ENCODE measurements around the gene ZSWIM3. TPM values are rescaled to one million over a fixed set of nuclear protein-coding genes. Genes with fewer than 3 reads are reported as not detected.

Gene ZSWIM3
- total and polyA plus RNA-seq, 2 of the 13 experiments (the other 11 are each of a cell fraction or from before 2014, with no cell fraction given): 5.2 to 5.8 TPM

DNA sequence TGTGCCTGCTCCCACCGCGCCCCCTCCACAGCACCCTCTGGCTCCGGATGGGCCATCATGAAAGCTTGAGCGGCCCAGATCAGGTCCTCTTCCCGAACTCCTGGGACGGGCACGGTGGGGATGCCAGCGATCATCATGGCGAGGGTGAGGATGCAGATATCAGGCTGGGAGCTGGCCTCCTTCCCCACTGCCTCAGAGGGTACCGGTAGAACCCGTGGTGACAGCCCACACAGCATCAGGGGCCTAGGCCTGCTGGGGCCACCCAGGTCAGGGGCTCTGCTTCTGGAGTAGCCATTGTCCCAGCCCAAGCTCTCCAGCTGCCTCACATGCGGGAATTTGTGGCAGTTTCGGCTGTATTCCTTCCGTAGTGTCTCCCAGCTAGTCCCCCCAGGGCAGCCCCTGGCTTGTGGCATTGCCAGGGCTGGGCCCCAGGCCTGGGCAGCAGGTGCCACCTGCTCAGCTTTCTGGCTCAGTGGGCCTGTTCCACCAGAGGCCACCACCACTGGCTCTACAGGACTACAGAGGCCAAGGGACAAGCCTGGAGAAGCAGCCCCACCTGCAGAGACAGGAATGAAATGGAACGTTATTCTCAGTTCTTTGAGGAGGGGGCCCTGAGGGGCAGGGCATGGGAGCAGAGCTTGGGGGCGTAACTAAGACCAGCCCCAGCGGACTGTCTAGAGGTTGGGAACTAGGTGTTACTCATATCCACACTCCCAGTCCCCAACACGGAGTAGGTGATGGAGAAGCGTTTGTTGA, 29.4 kb downstream of the ZSWIM3 start (continued):
- TF ChIP-seq, protein P1, sequence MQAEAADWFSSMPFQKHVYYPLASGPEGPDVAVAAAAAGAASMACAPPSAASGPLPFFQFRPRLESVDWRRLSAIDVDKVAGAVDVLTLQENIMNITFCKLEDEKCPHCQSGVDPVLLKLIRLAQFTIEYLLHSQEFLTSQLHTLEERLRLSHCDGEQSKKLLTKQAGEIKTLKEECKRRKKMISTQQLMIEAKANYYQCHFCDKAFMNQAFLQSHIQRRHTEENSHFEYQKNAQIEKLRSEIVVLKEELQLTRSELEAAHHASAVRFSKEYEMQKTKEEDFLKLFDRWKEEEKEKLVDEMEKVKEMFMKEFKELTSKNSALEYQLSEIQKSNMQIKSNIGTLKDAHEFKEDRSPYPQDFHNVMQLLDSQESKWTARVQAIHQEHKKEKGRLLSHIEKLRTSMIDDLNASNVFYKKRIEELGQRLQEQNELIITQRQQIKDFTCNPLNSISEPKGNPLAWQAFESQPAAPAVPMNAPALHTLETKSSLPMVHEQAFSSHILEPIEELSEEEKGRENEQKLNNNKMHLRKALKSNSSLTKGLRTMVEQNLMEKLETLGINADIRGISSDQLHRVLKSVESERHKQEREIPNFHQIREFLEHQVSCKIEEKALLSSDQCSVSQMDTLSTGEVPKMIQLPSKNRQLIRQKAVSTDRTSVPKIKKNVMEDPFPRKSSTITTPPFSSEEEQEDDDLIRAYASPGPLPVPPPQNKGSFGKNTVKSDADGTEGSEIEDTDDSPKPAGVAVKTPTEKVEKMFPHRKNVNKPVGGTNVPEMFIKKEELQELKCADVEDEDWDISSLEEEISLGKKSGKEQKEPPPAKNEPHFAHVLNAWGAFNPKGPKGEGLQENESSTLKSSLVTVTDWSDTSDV (CRISPR knock-in tag; IDR thresholded peaks at IDR 0.05): no peak
- TF ChIP-seq, protein P2, sequence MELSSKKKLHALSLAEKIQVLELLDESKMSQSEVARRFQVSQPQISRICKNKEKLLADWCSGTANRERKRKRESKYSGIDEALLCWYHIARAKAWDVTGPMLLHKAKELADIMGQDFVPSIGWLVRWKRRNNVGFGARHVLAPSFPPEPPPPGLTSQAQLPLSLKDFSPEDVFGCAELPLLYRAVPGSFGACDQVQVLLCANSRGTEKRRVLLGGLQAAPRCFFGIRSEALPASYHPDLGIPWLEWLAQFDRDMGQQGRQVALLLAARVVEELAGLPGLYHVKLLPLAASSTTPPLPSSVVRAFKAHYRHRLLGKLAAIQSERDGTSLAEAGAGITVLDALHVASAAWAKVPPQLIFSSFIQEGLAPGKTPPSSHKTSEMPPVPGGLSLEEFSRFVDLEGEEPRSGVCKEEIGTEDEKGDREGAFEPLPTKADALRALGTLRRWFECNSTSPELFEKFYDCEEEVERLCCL (CRISPR knock-in tag; IDR thresholded peaks at IDR 0.05; ENCODE audit: borderline replicate concordance): no peak
- TF ChIP-seq POLR2G (IDR thresholded peaks at IDR 0.05; ENCODE audit: low read depth, low read length) (peak; percentile 53), NPAS2 (CRISPR knock-in tag; IDR thresholded peaks at IDR 0.05; ENCODE audit: borderline replicate concordance) (no peak), TCF7L2 (IDR thresholded peaks at IDR 0.05; ENCODE audit: low read depth, low read length) (no peak), LCORL (IDR thresholded peaks at IDR 0.05) (no peak), LCORL (CRISPR knock-in tag; IDR thresholded peaks at IDR 0.05) (no peak), ZMYM4 (CRISPR knock-in tag; IDR thresholded peaks at IDR 0.05) (no peak), FOXJ3 (CRISPR knock-in tag; IDR thresholded peaks at IDR 0.05; ENCODE audit: borderline replicate concordance) (no peak), ZNF260 (CRISPR knock-in tag; IDR thresholded peaks at IDR 0.05; ENCODE audit: borderline replicate concordance, low read depth) (no peak), ZNF567 (CRISPR knock-in tag; IDR thresholded peaks at IDR 0.05; ENCODE audit: borderline replicate concordance) (no peak), ZNF747 (CRISPR knock-in tag; IDR thresholded peaks at IDR 0.05; ENCODE audit: borderline replicate concordance) (no peak), HCFC1 (IDR thresholded peaks at IDR 0.05; ENCODE audit: low read depth, low read length) (no peak), ZFP41 (CRISPR knock-in tag; IDR thresholded peaks at IDR 0.05; ENCODE audit: borderline replicate concordance) (0 out of 2 replicates have a peak, but pooled peaks have one; percentile 47), THAP11 (CRISPR knock-in tag; IDR thresholded peaks at IDR 0.05) (no peak), ZC3H4 (CRISPR knock-in tag; IDR thresholded peaks at IDR 0.05; ENCODE audit: borderline replicate concordance) (no peak)
- TF ChIP-seq, protein P3, sequence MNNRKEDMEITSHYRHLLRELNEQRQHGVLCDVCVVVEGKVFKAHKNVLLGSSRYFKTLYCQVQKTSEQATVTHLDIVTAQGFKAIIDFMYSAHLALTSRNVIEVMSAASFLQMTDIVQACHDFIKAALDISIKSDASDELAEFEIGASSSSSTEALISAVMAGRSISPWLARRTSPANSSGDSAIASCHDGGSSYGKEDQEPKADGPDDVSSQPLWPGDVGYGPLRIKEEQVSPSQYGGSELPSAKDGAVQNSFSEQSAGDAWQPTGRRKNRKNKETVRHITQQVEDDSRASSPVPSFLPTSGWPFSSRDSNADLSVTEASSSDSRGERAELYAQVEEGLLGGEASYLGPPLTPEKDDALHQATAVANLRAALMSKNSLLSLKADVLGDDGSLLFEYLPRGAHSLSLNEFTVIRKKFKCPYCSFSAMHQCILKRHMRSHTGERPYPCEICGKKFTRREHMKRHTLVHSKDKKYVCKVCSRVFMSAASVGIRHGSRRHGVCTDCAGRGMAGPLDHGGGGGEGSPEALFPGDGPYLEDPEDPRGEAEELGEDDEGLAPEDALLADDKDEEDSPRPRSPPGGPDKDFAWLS (CRISPR knock-in tag; IDR thresholded peaks at IDR 0.05; ENCODE audit: borderline replicate concordance): no peak
- TF ChIP-seq, protein P4, sequence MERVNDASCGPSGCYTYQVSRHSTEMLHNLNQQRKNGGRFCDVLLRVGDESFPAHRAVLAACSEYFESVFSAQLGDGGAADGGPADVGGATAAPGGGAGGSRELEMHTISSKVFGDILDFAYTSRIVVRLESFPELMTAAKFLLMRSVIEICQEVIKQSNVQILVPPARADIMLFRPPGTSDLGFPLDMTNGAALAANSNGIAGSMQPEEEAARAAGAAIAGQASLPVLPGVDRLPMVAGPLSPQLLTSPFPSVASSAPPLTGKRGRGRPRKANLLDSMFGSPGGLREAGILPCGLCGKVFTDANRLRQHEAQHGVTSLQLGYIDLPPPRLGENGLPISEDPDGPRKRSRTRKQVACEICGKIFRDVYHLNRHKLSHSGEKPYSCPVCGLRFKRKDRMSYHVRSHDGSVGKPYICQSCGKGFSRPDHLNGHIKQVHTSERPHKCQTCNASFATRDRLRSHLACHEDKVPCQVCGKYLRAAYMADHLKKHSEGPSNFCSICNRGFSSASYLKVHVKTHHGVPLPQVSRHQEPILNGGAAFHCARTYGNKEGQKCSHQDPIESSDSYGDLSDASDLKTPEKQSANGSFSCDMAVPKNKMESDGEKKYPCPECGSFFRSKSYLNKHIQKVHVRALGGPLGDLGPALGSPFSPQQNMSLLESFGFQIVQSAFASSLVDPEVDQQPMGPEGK (CRISPR knock-in tag; IDR thresholded peaks at IDR 0.05): peak; percentile 19; the same call in 1 of the 2 replicates
- TF ChIP-seq, protein P5, sequence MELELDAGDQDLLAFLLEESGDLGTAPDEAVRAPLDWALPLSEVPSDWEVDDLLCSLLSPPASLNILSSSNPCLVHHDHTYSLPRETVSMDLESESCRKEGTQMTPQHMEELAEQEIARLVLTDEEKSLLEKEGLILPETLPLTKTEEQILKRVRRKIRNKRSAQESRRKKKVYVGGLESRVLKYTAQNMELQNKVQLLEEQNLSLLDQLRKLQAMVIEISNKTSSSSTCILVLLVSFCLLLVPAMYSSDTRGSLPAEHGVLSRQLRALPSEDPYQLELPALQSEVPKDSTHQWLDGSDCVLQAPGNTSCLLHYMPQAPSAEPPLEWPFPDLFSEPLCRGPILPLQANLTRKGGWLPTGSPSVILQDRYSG (CRISPR knock-in tag; IDR thresholded peaks at IDR 0.05): no peak

Measured in HepG2 (cell line).